22Rv1 (cell line): ENCODE results near the gene ZNF8.
"Not testable (repeated sequence)": the region's sequence is repeated elsewhere in the genome, so short reads cannot be mapped to it uniquely, and the experiment has no call there.

Source experiments
- H3K27ac ChIP-seq: fragments of 450-650 bp; 2 replicates; pipeline ENCODE4 v1.5.1; 2017
- CTCF ChIP-seq: fragments of 450-650 bp; IDR thresholded peaks from 2 replicates; pipeline ENCODE4 v1.5.1; 2017; ENCODE audit warnings: mild to moderate bottlenecking
- ZFX ChIP-seq: fragments of 450-650 bp; IDR thresholded peaks from 2 replicates; pipeline ENCODE4 v1.6.1; 2017; ENCODE audit warnings: antibody characterized with exemption, borderline replicate concordance

Gene ZNF8

GRCh38 chr19:58310685-58311084, 31.9 kb downstream of the ZNF8 start:
- not testable (repeated sequence) for H3K27ac ChIP-seq
- TF ChIP-seq CTCF = peak; percentile 73

GRCh38 chr19:58311345-58311865, 32.6 kb downstream of the ZNF8 start:
- no peak for TF ChIP-seq CTCF
- TF ChIP-seq ZFX = no peak
- no peak overlapping the region for H3K27ac ChIP-seq

GRCh38 chr19:58315580-58315979, 36.8 kb downstream of the ZNF8 start:
- TF ChIP-seq CTCF = no peak
- no peak for TF ChIP-seq ZFX
- H3K27ac ChIP-seq = peak overlapping the region; percentile 50

GRCh38 chr19:58317476-58318072, 38.8 kb downstream of the ZNF8 start:
- no peak overlapping the region for H3K27ac ChIP-seq
- TF ChIP-seq ZFX = no peak
- TF ChIP-seq CTCF = no peak

GRCh38 chr19:58318297-58318696, 39.5 kb downstream of the ZNF8 start:
- H3K27ac ChIP-seq = no peak overlapping the region
- no peak for TF ChIP-seq ZFX
- no peak for TF ChIP-seq CTCF

GRCh38 chr19:58319241-58319640, 40.5 kb downstream of the ZNF8 start:
- H3K27ac ChIP-seq = no peak overlapping the region
- TF ChIP-seq CTCF (no peak), ZFX (no peak)

- TF ChIP-seq ZFX = no peak
- no peak for TF ChIP-seq CTCF
- no peak overlapping the region; the same call in 1 of the 2 replicates for H3K27ac ChIP-seq
Observed at GRCh38 chr19:58325311-58326022, 46.7 kb downstream of the ZNF8 start.
